K562 (cell line): ENCODE measurements around the gene C16orf74. TPM values are rescaled to one million over a fixed set of nuclear protein-coding genes. Genes with fewer than 3 reads are reported as not detected.

ENCODE experiments used
- CEBPG ChIP-seq, 3 experiments: fragments of 200-800 bp in 1 of 3; sonication (Bioruptor generic) in 1 of 3; sonication (generic) in 1 of 3; formaldehyde crosslinking in 1 of 3; IDR thresholded peaks in 2 of 3; conservative IDR thresholded peaks in 1 of 3; 2 replicates each; pipeline versions ENCODE4 v1.6.1 to v1.8.0; 2016 to 2022; ENCODE audit warnings: missing compliant biosample characterization in 2 of 3, missing genetic modification characterization in 2 of 3, mild to moderate bottlenecking in 1 of 3, missing genetic modification reagents in 1 of 3
- GATA2 ChIP-seq: sonication (generic); formaldehyde crosslinking; IDR thresholded peaks from 2 replicates; pipeline ENCODE4 v1.4.0; 2020; ENCODE audit warnings: mild to moderate bottlenecking, missing genetic modification reagents
- HNRNPUL1 ChIP-seq: fragments of 200-400 bp; formaldehyde crosslinking; IDR thresholded peaks from 2 replicates; pipeline ENCODE4 v1.6.1; 2017; ENCODE audit warnings: low read length
- L3MBTL2 ChIP-seq: fragments of 450-650 bp; IDR thresholded peaks from 2 replicates; pipeline ENCODE4 v1.6.1; 2016; ENCODE audit warnings: mild to moderate bottlenecking, moderate library complexity
- MCM7 ChIP-seq, 2 experiments: fragments of 450-650 bp; IDR thresholded peaks; 2 replicates each; pipeline ENCODE4 v1.6.1; 2016 to 2018
- MTA1 ChIP-seq: fragments of 450-650 bp; IDR thresholded peaks from 2 replicates; pipeline ENCODE4 v1.6.1; 2017; ENCODE audit warnings: borderline replicate concordance
- NFXL1 ChIP-seq: fragments of 450-650 bp; formaldehyde crosslinking; IDR thresholded peaks from 2 replicates; pipeline ENCODE4 v1.4.0; 2021; ENCODE audit warnings: mild to moderate bottlenecking
- PYGO2 ChIP-seq: fragments of 450-650 bp; IDR thresholded peaks from 2 replicates; pipeline ENCODE4 v1.6.1; 2016; ENCODE audit warnings: mild to moderate bottlenecking, missing genetic modification characterization, moderate library complexity, missing compliant biosample characterization
- RBM25 ChIP-seq: fragments of 200-400 bp; formaldehyde crosslinking; IDR thresholded peaks from 2 replicates; pipeline ENCODE4 v1.6.1; 2018; ENCODE audit warnings: low read length, low read depth, moderate library complexity; ENCODE audit not compliant: severe bottlenecking
- SAFB ChIP-seq: fragments of 200-400 bp; formaldehyde crosslinking; IDR thresholded peaks from 2 replicates; pipeline ENCODE4 v1.6.1; 2017; ENCODE audit warnings: low read depth, low read length, borderline replicate concordance
- SRSF3 ChIP-seq: fragments of 200-400 bp; formaldehyde crosslinking; IDR thresholded peaks from 2 replicates; pipeline ENCODE4 v1.6.1; 2016; ENCODE audit warnings: mild to moderate bottlenecking, low read length, moderate library complexity; ENCODE audit not compliant: insufficient read depth
- TRIM24 ChIP-seq, 2 experiments: fragments of 450-650 bp; IDR thresholded peaks; 2 replicates each; pipeline ENCODE4 v1.6.1; 2016
- ZNF121 ChIP-seq: sonication (generic); formaldehyde crosslinking; conservative IDR thresholded peaks from 2 replicates; pipeline ENCODE4 v1.8.0; 2022; ENCODE audit warnings: missing genetic modification reagents
- ZNF146 ChIP-seq: IDR thresholded peaks from one replicate; pipeline ENCODE4 v1.6.1; 2018; ENCODE audit warnings: missing compliant biosample characterization; ENCODE audit not compliant: unreplicated experiment
- ZNF24 ChIP-seq: fragments of 450-650 bp; IDR thresholded peaks from 2 replicates; pipeline ENCODE4 v1.6.1; 2016
- polyA plus RNA-seq, 8 experiments: library from polyadenylated mRNA; depleted of rRNA in 4 of 8; stranded (reverse) in 5 of 8; unstranded in 3 of 8; fragments of >200 nt; fragmentation: Nextera tagmentation in 2 of 8; fragmentation: Illumina TruSeq in 1 of 8; extraction: Ambion mirVana in 2 of 8; extraction: Trizol in 1 of 8; gene quantifications; 2 replicates each; pipeline versions ENCODE4 v1.2.1 to v1.2.3, GENCODE V29; 2011 to 2014; ENCODE audit warnings: inconsistent platforms in 1 of 8, missing spikeins in 1 of 8
- total RNA-seq, 7 experiments: library from RNA; depleted of rRNA in 6 of 7; stranded (reverse); fragments of >200 nt in 6 of 7; fragmentation: Illumina TruSeq in 2 of 7; extraction: Trizol in 2 of 7; gene quantifications; 2 replicates each; pipeline versions ENCODE4 v1.2.1 to v1.2.3, GENCODE V29; 2011 to 2021; ENCODE audit warnings: low replicate concordance in 1 of 7
- TF ChIP-seq, protein P1 (sequence below), 2 experiments: fragments of 450-650 bp in 1 of 2; sonication (generic) in 1 of 2; formaldehyde crosslinking in 1 of 2; IDR thresholded peaks; 2 replicates each; pipeline versions ENCODE4 v1.7.1 to v1.9.0; 2016 to 2022; ENCODE audit warnings: inconsistent platforms in 1 of 2, mild to moderate bottlenecking in 1 of 2, missing genetic modification reagents in 1 of 2

C16orf74 gene
- total and polyA plus RNA-seq, 9 of the 15 experiments (the other 6 are each of a cell fraction or from before 2014, with no cell fraction given), result not detected

DNA sequence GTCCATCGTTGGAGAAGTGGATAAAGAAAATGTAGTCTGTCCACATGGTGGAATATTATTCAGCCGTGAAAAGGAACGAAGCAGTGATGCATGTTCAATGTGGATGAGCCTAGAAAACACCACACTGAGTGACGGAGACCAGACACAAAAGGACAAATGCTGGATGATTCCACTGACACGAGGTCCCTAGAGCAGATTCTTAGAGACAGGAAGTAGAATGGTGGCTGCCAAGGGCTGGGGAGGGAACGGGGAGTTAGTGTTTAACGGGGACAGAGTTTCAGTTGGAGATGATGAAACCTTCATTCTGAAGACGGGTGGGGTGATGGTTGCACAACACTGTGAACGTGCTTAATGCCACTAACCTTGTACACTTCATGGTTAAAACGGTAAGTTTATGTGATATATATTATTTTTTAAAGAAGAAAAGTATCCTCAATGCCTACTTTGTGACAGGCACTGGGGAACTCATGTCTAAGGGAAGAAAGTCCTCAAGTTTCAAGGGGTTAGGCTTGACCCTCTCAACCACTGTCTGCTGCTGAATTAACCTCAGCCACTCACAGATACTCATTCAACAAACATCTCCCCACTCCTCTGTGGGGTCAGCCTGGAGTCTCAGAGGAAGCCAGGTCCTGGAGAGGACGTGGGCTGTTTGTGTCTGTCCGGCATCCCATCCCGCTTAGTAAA is 17.6 kb downstream of the C16orf74 start (continued):
- TF ChIP-seq ZNF121 (CRISPR knock-in tag), result no peak
- no peak for TF ChIP-seq GATA2
- no peak for TF ChIP-seq NFXL1 (CRISPR knock-in tag)
- TF ChIP-seq SRSF3, result no peak
- peak; percentile 96 for TF ChIP-seq ZNF24
- TF ChIP-seq SAFB, result no peak
- TF ChIP-seq CEBPG (CRISPR knock-in tag; IDR thresholded peaks at IDR 0.05), result peak; percentile 78
- peak; percentile 80 to 94 for TF ChIP-seq CEBPG (tag; conservative IDR thresholded peaks at IDR 0.05 in 1 of 2, IDR thresholded peaks at IDR 0.05 in 1 of 2)
- TF ChIP-seq MTA1, result no peak
- peak; percentile 99 for TF ChIP-seq ZNF146
- TF ChIP-seq RBM25, result peak; percentile 43
- TF ChIP-seq, protein P1, sequence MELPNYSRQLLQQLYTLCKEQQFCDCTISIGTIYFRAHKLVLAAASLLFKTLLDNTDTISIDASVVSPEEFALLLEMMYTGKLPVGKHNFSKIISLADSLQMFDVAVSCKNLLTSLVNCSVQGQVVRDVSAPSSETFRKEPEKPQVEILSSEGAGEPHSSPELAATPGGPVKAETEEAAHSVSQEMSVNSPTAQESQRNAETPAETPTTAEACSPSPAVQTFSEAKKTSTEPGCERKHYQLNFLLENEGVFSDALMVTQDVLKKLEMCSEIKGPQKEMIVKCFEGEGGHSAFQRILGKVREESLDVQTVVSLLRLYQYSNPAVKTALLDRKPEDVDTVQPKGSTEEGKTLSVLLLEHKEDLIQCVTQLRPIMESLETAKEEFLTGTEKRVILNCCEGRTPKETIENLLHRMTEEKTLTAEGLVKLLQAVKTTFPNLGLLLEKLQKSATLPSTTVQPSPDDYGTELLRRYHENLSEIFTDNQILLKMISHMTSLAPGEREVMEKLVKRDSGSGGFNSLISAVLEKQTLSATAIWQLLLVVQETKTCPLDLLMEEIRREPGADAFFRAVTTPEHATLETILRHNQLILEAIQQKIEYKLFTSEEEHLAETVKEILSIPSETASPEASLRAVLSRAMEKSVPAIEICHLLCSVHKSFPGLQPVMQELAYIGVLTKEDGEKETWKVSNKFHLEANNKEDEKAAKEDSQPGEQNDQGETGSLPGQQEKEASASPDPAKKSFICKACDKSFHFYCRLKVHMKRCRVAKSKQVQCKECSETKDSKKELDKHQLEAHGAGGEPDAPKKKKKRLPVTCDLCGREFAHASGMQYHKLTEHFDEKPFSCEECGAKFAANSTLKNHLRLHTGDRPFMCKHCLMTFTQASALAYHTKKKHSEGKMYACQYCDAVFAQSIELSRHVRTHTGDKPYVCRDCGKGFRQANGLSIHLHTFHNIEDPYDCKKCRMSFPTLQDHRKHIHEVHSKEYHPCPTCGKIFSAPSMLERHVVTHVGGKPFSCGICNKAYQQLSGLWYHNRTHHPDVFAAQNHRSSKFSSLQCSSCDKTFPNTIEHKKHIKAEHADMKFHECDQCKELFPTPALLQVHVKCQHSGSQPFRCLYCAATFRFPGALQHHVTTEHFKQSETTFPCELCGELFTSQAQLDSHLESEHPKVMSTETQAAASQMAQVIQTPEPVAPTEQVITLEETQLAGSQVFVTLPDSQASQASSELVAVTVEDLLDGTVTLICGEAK (IDR thresholded peaks at IDR 0.05), result 0 out of 2 replicates have a peak, but pooled peaks have one; percentile 32
- TF ChIP-seq, protein P1 (CRISPR knock-in tag; IDR thresholded peaks at IDR 0.05), result no peak
- TF ChIP-seq MCM7 (IDR thresholded peaks at IDR 0.05), result no peak
- peak; percentile 46 to 58; a peak in 2 of 4 replicates for TF ChIP-seq TRIM24 (IDR thresholded peaks at IDR 0.05)
- no peak for TF ChIP-seq PYGO2 (tag)
- no peak for TF ChIP-seq HNRNPUL1
- TF ChIP-seq L3MBTL2, result peak; percentile 69; the same call in 1 of the 2 replicates
